ENCODE results near the gene RRM2. TPM values are rescaled to one million over a fixed set of nuclear protein-coding genes. Genes with fewer than 3 reads are reported as not detected.
A peak's percentile ranks its signal among the peaks of the same experiment; 100 is the strongest.
"Not testable (repeated sequence)": the region's sequence is repeated elsewhere in the genome, so short reads cannot be mapped to it uniquely, and the experiment has no call there.

Gene RRM2
- total and polyA plus RNA-seq, 9 donors, result 0.24 to 4.6 (median 1.3) TPM; not detected in 2

DNA sequence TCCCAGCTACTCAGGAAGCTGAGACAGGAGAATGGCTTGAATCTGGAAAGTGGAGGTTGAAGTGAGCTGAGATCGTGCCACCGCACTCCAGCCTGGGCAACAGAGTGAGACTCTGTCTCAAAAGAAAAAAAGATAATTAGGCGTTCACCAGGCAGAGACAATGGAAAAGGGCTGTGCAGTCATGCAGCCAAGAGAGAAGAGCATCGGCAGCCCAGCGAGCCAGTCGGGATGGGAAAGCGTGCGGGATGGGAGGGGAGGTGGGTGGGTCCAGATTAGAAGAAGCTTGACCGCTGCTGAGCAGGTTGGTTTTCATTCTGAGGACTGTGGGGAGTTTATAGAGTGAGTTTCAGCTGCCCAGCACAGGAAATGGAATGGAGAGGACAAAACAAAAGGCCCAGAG, 27.4 kb upstream of the RRM2 start:
- H3K4me3 ChIP-seq, result no peak overlapping the region
- intact Hi-C loops (cut with DNase I), result loop anchor here in 2 of 4 donors (5.0 to 10.0 kb wide), 2 partner anchors 280 to 288 kb away; no protein-coding TSS in a partner anchor
- no peaks in the 10 kb centered on the region for H3K36me3 ChIP-seq
- no peak overlapping the region for H3K27ac ChIP-seq
- TF ChIP-seq EP300 (IDR thresholded peaks at IDR 0.05) (no peak), POLR2A (IDR thresholded peaks at IDR 0.05) (no peak)
- WGBS, 3 donors, result 78 to 89% (median 88%) methylated on average over 9 of the region's 9 CpGs
- no peaks in the 10 kb centered on the region for H3K9me3 ChIP-seq
- no peaks in the 10 kb centered on the region for H3K27me3 ChIP-seq
- no peak for DNase-seq
- H3K4me1 ChIP-seq (ENCODE audit: insufficient read depth), result peaks cover 5% of the 10 kb centered on the region

GRCh38 chr2:10096641-10097040, 25.9 kb upstream of the RRM2 start:
- Histone ChIP-seq H3K4me1 (ENCODE audit: insufficient read depth) (peaks cover 3% of the 10 kb centered on the region), H3K4me3 (no peak overlapping the region), H3K27me3 (no peaks in the 10 kb centered on the region), H3K9me3 (no peaks in the 10 kb centered on the region), H3K27ac (no peak overlapping the region), H3K36me3 (no peaks in the 10 kb centered on the region)
- 88 to 95% (median 94%) methylated on average over 10 of the region's 10 CpGs for WGBS, 3 donors
- intact Hi-C loops (cut with DNase I), result loop anchor here in 2 of 4 donors (5.0 to 10.0 kb wide), 2 partner anchors 282 to 289 kb away; no protein-coding TSS in a partner anchor
- DNase-seq, result no peak
- TF ChIP-seq EP300 (IDR thresholded peaks at IDR 0.05) (no peak), POLR2A (IDR thresholded peaks at IDR 0.05) (no peak)
- TF ChIP-seq, protein P1, sequence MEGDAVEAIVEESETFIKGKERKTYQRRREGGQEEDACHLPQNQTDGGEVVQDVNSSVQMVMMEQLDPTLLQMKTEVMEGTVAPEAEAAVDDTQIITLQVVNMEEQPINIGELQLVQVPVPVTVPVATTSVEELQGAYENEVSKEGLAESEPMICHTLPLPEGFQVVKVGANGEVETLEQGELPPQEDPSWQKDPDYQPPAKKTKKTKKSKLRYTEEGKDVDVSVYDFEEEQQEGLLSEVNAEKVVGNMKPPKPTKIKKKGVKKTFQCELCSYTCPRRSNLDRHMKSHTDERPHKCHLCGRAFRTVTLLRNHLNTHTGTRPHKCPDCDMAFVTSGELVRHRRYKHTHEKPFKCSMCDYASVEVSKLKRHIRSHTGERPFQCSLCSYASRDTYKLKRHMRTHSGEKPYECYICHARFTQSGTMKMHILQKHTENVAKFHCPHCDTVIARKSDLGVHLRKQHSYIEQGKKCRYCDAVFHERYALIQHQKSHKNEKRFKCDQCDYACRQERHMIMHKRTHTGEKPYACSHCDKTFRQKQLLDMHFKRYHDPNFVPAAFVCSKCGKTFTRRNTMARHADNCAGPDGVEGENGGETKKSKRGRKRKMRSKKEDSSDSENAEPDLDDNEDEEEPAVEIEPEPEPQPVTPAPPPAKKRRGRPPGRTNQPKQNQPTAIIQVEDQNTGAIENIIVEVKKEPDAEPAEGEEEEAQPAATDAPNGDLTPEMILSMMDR (IDR thresholded peaks at IDR 0.05), result no peak

DNA sequence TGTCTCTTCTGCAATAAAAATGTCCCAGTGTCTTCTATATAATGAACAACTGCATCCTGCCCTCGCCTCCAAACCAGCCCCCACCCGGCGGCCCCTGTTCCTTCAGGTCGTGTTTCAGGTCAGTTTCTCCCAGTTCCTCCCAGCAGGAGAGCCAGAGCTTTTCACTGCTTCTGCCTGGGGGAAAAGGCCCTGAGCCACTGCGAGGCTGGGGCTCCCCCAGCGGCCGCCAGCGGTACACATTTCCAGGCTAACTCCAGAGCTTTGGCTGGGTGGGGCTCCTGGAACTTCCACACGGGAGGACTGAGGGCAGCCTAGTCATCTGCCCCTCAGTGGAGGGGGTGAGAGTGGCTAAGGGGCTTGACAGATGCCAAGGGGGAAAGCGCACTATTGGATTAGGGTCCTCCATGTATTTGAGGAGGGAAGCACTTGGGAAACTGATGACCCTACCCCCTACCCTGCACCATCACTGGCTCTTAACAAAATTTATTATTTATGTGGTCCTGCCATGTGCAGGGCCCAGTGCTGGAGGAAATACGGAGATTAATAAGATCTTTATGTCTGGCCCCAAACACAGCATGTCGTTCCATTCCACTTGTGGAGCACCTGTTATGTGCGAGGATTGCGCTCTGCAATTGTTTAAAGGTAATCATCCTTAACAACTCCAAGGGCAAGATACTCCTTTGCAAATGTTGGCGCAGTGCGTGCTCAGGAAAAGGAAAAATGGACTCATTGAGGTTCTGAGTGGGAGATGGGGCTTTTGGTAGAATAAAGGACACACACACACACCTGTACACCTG, 25.0 kb upstream of the RRM2 start:
- H3K36me3 ChIP-seq, result no peaks in the 10 kb centered on the region
- peaks cover 2% of the 10 kb centered on the region for H3K4me1 ChIP-seq (ENCODE audit: insufficient read depth)
- no peak overlapping the region for H3K27ac ChIP-seq
- H3K9me3 ChIP-seq, result no peaks in the 10 kb centered on the region
- 32 to 35% (median 33%) methylated on average over 16 of the region's 16 CpGs for WGBS, 3 donors
- TF ChIP-seq EP300 (IDR thresholded peaks at IDR 0.05) (no peak), POLR2A (IDR thresholded peaks at IDR 0.05) (no peak)
- TF ChIP-seq, protein P1 (IDR thresholded peaks at IDR 0.05), result peak; percentile 76 to 82 (median 78)
- DNase-seq, result peak; percentile 44 to 79 (median 66)
- no peaks in the 10 kb centered on the region for H3K27me3 ChIP-seq
- no peak overlapping the region for H3K4me3 ChIP-seq
- intact Hi-C loops (cut with DNase I), result loop anchor here in 2 of 4 donors (5.0 to 10.0 kb wide), 2 partner anchors 283 to 290 kb away; no protein-coding TSS in a partner anchor

DNA sequence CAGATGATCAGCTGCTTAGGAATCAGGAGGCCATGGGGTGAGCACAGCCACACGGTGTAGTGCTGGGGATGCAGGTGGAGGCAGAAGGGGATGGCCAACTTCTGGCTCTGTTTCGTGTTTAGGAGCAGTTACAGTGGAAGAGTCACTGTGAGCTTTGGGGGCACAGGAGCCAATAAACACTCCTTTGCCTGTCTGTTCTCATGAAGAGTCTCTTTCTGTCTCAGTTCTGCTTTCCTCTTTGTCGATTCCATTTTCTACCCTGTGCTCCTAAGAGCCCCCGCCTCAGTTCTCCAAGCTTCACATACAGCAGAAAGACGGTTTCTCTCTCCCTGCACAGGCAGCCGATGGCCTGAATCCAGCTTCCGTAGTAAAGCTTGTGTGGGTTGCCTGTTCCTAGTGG, 21.0 kb upstream of the RRM2 start:
- TF ChIP-seq, protein P1 (IDR thresholded peaks at IDR 0.05), result no peak
- TF ChIP-seq POLR2A (IDR thresholded peaks at IDR 0.05), result no peak
- no peak for TF ChIP-seq EP300 (IDR thresholded peaks at IDR 0.05)
- Histone ChIP-seq H3K4me1 (ENCODE audit: insufficient read depth) (peaks cover 2% of the 10 kb centered on the region), H3K9me3 (no peaks in the 10 kb centered on the region), H3K36me3 (no peaks in the 10 kb centered on the region), H3K4me3 (no peak overlapping the region), H3K27me3 (no peaks in the 10 kb centered on the region), H3K27ac (no peak overlapping the region)
- WGBS, 3 donors, result 29 to 33% (median 33%) methylated on average over 7 of the region's 7 CpGs
- no peak for DNase-seq
- intact Hi-C loops (cut with DNase I), result no loop called here

DNA sequence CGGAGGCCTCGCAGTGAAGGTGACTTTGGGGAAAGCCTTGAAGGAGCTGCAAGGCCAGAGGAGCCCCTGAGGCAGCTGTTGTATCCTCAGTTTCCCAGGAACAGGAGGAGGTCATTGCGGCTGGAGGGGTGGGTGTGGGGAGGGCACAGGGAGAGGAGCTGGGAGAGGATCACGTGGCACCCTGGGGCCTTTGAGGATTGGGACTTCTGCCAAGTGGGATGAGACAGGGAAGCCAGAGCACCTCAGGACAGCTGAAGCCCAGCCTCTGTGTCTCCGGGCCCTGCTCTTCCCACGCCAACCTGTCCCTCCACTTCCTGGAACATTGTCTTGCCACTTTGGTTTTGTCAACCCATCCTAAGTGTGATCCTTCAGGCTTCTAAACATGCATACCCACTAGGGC, 19.4 kb upstream of the RRM2 start:
- H3K9me3 ChIP-seq, result no peaks in the 10 kb centered on the region
- TF ChIP-seq, protein P1 (IDR thresholded peaks at IDR 0.05), result no peak
- TF ChIP-seq POLR2A (IDR thresholded peaks at IDR 0.05), result no peak
- no peak for TF ChIP-seq EP300 (IDR thresholded peaks at IDR 0.05)
- H3K36me3 ChIP-seq, result no peaks in the 10 kb centered on the region
- 87 to 89% (median 88%) methylated on average over 6 of the region's 6 CpGs for WGBS, 3 donors
- intact Hi-C loops (cut with DNase I), result no loop called here
- no peak for DNase-seq
- no peaks in the 10 kb centered on the region for H3K27me3 ChIP-seq
- H3K27ac ChIP-seq, result no peak overlapping the region
- no peak overlapping the region for H3K4me3 ChIP-seq
- H3K4me1 ChIP-seq (ENCODE audit: insufficient read depth), result peaks cover 2% of the 10 kb centered on the region

DNA sequence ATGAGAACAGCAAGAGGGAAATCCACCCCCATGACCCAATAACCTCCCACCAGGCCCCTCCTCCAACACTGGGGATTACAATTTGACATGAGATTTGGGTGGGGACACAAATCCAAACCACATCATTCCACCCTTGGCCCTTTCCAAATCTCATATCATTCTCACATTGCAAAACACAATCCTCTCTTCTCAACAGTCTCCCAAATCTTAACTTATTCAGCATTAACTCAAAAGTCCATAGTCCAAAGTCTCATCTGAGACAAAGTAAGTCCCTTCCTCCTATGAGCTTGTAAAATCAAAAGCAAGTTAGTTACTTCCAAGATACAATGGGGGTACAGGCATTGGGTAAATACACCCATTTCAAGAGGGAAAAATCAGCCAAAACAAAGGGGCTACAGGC, 17.6 kb upstream of the RRM2 start:
- H3K27me3 ChIP-seq; DNase-seq; H3K9me3 ChIP-seq; intact Hi-C loops (cut with DNase I); H3K4me1 ChIP-seq (ENCODE audit: insufficient read depth); H3K4me3 ChIP-seq; H3K36me3 ChIP-seq; H3K27ac ChIP-seq: not testable (repeated sequence)

Measured in ovary (tissue), 9 donors.